OCI-LY3 (cell line): Measurements from ENCODE around the gene KRTAP12-1.

Source experiments
- H2AFZ ChIP-seq: fragments of 200-600, 300-600 bp; shearing (Covaris generic); 2 replicates; pipeline ENCODE4 v1.6.0; 2014; ENCODE audit warnings: antibody characterized with exemption, low read depth, low read length
- H3K27ac ChIP-seq: fragments of 200-600, 300-600 bp; sonication (generic); 2 replicates; pipeline ENCODE4 v1.5.1; 2014; ENCODE audit warnings: mild to moderate bottlenecking, low read length, moderate library complexity, mixed read lengths
- H3K27me3 ChIP-seq: fragments of 200-600, 300-600 bp; sonication (generic); 2 replicates; pipeline ENCODE4 v1.6.1; 2014; ENCODE audit warnings: low read depth, low read length, mixed read lengths
- H3K36me3 ChIP-seq: fragments of 200-600, 300-600 bp; sonication (generic); replicated peaks from 2 replicates; pipeline ENCODE3; 2014; ENCODE audit warnings: low read depth, low read length, mixed read lengths
- H3K4me1 ChIP-seq: fragments of 300-600, 200-600 bp; sonication (generic); 2 replicates; pipeline ENCODE4 v1.6.1; 2014; ENCODE audit warnings: low read length, mixed read lengths
- H3K4me2 ChIP-seq: fragments of 200-600, 300-600 bp; sonication (generic); 2 replicates; pipeline ENCODE4 v1.6.1; 2014; ENCODE audit warnings: low read length, mixed read lengths
- H3K4me3 ChIP-seq: fragments of 300-600, 200-600 bp; sonication (generic); 2 replicates; pipeline ENCODE4 v1.5.1; 2014; ENCODE audit warnings: antibody characterized with exemption, mild to moderate bottlenecking, low read length, moderate library complexity
- H3K79me2 ChIP-seq: fragments of 300-600, 200-600 bp; shearing (Covaris generic); 2 replicates; pipeline ENCODE4 v1.6.1; 2014; ENCODE audit warnings: mild to moderate bottlenecking, low read length, mixed read lengths
- H3K9ac ChIP-seq: fragments of 300-600, 200-600 bp; shearing (Covaris generic); 2 replicates; pipeline ENCODE4 v1.6.0; 2014; ENCODE audit warnings: mild to moderate bottlenecking, low read length, moderate library complexity
- H3K9me3 ChIP-seq: fragments of 200-600, 300-600 bp; shearing (Covaris generic); 2 replicates; pipeline ENCODE4 v1.6.1; 2014; ENCODE audit warnings: low read length, mixed read lengths; ENCODE audit not compliant: insufficient read depth
- H4K20me1 ChIP-seq: fragments of 200-600, 300-600 bp; sonication (generic); 2 replicates; pipeline ENCODE4 v1.6.1; 2016; ENCODE audit warnings: low read length, mixed read lengths; ENCODE audit not compliant: insufficient read depth
- EZH2phosphoT487 ChIP-seq: fragments of 200-600 bp; shearing (Covaris generic); IDR thresholded peaks from 2 replicates; pipeline ENCODE4 v1.6.1; 2018; ENCODE audit warnings: antibody characterized with exemption, mixed run types, low read depth
- TF ChIP-seq, protein P1 (sequence below): fragments of 200-600, 300-600 bp; sonication (generic); IDR thresholded peaks from 2 replicates; pipeline ENCODE4 v1.5.1; 2014; ENCODE audit warnings: antibody characterized with exemption, low read length, low read depth

The KRTAP12-1 gene

GRCh38 chr21:44708866-44709425 lies 27.0 kb upstream of the KRTAP12-1 start:
- H3K4me2 ChIP-seq: no peak overlapping the region
- H3K9me3 ChIP-seq: no peaks in the 10 kb centered on the region
- no peak overlapping the region for H3K27ac ChIP-seq
- TF ChIP-seq, protein P1, sequence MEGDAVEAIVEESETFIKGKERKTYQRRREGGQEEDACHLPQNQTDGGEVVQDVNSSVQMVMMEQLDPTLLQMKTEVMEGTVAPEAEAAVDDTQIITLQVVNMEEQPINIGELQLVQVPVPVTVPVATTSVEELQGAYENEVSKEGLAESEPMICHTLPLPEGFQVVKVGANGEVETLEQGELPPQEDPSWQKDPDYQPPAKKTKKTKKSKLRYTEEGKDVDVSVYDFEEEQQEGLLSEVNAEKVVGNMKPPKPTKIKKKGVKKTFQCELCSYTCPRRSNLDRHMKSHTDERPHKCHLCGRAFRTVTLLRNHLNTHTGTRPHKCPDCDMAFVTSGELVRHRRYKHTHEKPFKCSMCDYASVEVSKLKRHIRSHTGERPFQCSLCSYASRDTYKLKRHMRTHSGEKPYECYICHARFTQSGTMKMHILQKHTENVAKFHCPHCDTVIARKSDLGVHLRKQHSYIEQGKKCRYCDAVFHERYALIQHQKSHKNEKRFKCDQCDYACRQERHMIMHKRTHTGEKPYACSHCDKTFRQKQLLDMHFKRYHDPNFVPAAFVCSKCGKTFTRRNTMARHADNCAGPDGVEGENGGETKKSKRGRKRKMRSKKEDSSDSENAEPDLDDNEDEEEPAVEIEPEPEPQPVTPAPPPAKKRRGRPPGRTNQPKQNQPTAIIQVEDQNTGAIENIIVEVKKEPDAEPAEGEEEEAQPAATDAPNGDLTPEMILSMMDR: no peak
- TF ChIP-seq EZH2phosphoT487: no peak
- no peaks in the 10 kb centered on the region for H4K20me1 ChIP-seq
- peaks cover 5% of the 10 kb centered on the region for H3K4me1 ChIP-seq
- H3K79me2 ChIP-seq: no peaks in the 10 kb centered on the region
- no peaks in the 10 kb centered on the region for H3K36me3 ChIP-seq
- no peak overlapping the region for H3K4me3 ChIP-seq
- no peaks in the 10 kb centered on the region for H3K27me3 ChIP-seq
- no peak overlapping the region for H3K9ac ChIP-seq
- H2AFZ ChIP-seq: no peak overlapping the region

GRCh38 chr21:44708213-44708865 lies 26.4 kb upstream of the KRTAP12-1 start:
- Histone ChIP-seq H3K27me3 (no peaks in the 10 kb centered on the region), H2AFZ (no peak overlapping the region), H3K9ac (no peak overlapping the region), H3K27ac (no peak overlapping the region), H3K9me3 (no peaks in the 10 kb centered on the region), H3K79me2 (no peaks in the 10 kb centered on the region), H4K20me1 (no peaks in the 10 kb centered on the region), H3K36me3 (no peaks in the 10 kb centered on the region), H3K4me3 (no peak overlapping the region), H3K4me2 (no peak overlapping the region), H3K4me1 (peaks cover 5% of the 10 kb centered on the region)
- TF ChIP-seq, protein P1: no peak

GRCh38 chr21:44706706-44707581 lies 25.0 kb upstream of the KRTAP12-1 start:
- no peak for TF ChIP-seq EZH2phosphoT487
- TF ChIP-seq, protein P1: no peak
- H3K4me2 ChIP-seq: no peak overlapping the region
- no peak overlapping the region for H3K9ac ChIP-seq
- no peaks in the 10 kb centered on the region for H4K20me1 ChIP-seq
- H3K9me3 ChIP-seq: no peaks in the 10 kb centered on the region
- no peak overlapping the region for H3K27ac ChIP-seq
- H3K4me1 ChIP-seq: no peaks in the 10 kb centered on the region
- no peak overlapping the region for H3K4me3 ChIP-seq
- no peaks in the 10 kb centered on the region for H3K27me3 ChIP-seq
- H3K36me3 ChIP-seq: no peaks in the 10 kb centered on the region
- no peaks in the 10 kb centered on the region for H3K79me2 ChIP-seq
- H2AFZ ChIP-seq: no peak overlapping the region

DNA sequence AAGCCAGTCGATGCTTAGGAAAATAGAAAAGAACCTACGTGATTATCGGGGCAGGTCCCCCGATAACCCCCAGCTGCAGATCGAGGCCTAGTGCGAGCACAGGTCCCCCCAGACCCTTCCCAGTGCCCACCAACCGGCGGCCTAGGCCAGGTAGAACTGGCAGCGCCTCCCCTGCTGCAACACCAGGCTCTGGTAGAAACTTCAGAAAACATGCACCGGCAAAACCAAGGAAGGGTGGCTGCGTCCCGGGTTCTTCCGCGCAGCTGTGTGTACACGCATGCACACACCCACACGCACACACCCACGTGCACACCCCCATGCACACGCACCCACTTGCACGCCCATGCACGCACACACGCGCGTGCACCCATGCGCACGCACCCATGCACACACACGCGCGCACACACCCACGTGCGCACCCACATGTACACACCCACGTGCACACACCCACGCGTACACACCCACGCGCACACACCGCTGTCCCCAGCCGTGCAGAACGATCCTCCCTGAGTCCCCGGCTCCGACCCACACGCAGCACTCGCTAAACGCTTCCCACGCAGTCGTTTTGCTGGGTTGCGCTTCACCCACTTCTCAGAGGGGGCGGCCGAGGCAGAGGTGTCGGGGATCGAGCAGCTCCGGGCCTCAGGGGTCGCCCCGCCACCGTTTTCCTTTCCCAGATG lies 24.2 kb upstream of the KRTAP12-1 start:
- Histone ChIP-seq H3K79me2 (no peaks in the 10 kb centered on the region), H3K4me3 (no peak overlapping the region), H3K9me3 (no peaks in the 10 kb centered on the region), H3K36me3 (no peaks in the 10 kb centered on the region), H3K27ac (no peak overlapping the region), H2AFZ (no peak overlapping the region), H3K4me2 (no peak overlapping the region), H3K9ac (no peak overlapping the region), H4K20me1 (no peaks in the 10 kb centered on the region), H3K4me1 (no peaks in the 10 kb centered on the region), H3K27me3 (no peaks in the 10 kb centered on the region)
- TF ChIP-seq, protein P1: no peak
- TF ChIP-seq EZH2phosphoT487: no peak
